ENCODE measurements around the gene ABCB11.
"Not testable (repeated sequence)": the region's sequence is repeated elsewhere in the genome, so short reads cannot be mapped to it uniquely, and the experiment has no call there.

ABCB11 gene

DNA sequence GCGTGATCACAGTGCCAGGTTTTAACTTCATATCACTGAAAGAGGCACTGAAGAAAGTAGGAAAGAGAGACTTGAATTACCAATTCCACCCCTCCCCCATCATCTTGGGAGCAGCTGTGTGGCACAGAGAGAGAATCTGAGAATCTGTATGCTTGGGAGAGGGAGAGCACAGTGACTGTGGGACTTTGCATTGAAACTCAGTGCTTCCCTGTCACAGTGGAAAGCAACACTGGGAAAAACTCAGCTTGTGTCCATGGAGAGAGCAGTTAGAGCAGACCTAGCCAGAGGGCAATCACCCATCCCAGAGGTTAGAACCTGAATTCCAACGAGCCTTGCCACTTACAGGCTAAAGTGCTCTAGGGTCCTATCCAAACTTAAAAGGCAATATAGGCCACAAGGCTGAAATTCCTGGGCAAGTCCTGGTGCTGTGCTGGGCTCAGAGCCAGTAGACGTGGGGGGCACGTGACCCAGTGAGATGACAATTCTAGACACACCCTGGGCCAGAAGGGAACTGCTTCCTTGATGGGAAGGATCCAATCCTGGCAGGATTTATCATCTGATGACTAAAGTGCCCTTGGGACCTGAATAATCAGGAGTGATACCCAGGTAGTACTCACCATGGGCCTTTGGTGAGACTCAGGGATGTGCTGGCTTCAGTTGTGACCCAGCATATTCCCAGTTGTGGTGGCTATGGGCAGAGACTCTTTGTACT lies 15.5 kb upstream of the ABCB11 start:
- in situ Hi-C loops (cut with MboI; ENCODE audit: low sequenced_read_pairs) = no loop called here

DNA sequence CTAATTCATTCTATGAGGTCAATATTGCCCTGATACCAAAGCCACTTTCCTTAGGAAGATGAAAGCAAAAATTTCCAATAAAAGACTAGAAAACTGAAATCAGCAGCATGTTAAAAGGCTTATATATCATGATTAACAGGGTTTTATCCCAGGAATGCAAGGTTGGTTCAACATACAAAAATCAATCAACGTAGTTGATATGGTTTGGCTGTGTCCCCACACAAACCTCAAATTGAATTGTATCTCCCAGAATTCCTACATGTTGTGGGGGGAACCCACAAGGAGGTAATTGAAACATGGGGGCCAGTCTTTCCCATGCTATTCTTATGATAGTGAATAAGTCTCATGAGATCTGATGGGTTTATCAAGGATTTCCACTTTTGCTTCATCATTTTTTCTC lies 11.7 kb upstream of the ABCB11 start:
- in situ Hi-C loops (cut with MboI; ENCODE audit: low sequenced_read_pairs) = no loop called here

DNA sequence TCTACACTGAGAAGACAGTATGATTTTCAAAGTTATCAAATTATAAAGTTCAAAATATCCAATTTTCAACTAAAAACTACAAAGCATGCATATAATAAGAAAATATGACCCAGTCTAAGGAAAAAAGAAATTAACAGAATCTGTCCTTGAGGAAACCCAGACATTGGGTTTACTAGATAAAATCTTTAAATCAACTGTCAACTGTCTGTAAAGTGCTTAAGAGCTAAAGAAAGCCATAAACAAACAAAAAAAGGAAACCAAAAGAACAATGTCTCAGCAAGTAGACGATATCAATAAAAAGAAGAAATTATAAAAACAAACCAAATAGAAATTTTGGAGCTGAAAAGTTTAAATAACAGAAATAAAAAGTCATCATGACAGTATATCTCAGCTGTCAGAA lies 10.5 kb upstream of the ABCB11 start:
- in situ Hi-C loops (cut with MboI; ENCODE audit: low sequenced_read_pairs) = no loop called here

DNA sequence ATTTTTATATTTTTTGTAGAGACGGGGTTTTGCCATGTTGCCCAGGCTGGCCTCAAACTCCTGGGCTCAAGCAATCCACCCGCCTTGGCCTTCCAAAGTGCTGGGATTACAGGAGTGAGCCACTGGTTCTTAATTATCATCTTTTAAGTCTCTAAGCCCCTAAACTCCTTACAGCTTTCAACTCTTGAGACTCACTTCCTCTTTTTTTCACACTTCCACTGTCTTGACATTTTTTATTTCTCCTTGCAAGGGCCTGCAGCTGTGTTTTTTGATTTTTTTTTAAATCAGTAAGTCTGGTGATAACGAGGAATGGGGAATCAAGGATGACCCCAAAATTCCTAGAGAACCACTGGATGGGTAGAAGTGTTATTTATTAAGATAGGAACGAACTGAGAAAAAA lies 8.6 kb upstream of the ABCB11 start:
- in situ Hi-C loops (cut with MboI; ENCODE audit: low sequenced_read_pairs) = no loop called here

DNA sequence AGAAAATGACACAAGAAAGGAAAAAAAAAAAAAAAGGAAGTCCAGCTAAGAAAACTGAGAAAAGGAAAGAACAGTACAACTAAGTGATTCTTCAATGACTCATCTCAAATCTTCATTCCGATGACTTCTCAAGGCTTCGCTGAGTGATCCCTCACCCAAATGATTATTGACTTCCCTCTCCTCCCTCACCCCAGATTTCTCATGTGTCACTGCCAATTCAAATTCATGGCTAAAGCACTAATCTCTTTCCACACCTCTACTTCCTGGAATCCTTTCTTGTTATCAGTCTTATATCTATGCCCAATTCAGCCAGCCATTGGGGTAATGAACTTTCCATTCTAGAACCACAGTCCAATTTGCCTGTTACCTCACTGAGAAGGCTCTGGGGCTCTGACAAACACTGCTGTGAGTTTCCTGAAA lies 7.2 kb upstream of the ABCB11 start:
- in situ Hi-C loops (cut with MboI; ENCODE audit: low sequenced_read_pairs) = no loop called here

DNA sequence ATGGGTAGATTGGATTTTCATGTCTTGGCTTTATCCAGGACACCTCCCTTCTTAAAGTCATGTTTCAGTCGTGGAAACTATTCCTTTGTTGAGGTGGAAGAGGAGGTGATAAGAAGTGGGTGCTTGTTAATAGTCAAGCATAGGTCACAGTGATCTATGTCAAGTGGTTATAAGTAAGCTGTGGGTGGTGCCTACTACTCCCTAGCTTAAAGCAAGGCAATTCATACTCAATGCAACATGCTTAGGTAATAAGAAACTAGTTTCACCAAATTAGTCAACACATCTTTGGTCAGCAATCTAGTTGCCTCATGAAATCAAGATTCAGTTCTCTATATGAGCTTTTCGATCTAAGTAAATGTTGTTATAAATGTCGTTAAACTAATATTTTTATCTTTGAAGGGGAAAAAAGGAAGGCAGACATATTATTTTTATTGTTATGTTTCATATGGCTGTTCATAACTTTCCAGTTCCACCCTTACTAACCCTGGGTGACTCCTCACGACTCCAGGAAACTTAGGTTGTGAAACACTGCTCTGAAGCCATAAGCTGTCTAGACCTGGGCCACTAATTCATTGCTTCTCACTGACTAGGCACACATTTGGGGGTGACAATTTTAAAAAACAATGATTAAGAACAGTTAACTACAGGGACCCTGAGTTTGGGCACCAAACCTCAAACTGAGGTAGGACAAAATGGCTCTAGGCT lies 5.8 kb upstream of the ABCB11 start:
- in situ Hi-C loops (cut with MboI; ENCODE audit: low sequenced_read_pairs) = no loop called here

DNA sequence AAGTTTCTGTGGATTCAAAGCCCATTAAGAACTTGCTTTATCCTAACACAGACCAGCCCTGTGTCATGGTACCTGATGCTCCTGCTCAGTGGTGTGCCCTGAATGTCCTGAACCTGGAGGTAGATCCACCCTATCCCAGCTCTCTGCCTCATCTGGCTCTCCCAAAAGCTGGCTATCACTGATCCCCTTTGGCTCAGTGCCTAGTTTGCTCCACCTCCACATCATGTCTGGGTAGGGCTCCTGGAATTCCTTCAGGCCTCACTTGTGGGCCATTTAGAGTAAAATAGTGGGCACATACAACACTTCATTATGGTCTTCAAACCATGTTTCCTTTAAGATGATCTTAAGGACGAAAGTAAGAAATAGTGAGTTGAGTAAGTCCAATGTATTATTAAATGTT lies 4.8 kb upstream of the ABCB11 start:
- in situ Hi-C loops (cut with MboI; ENCODE audit: low sequenced_read_pairs) = no loop called here

DNA sequence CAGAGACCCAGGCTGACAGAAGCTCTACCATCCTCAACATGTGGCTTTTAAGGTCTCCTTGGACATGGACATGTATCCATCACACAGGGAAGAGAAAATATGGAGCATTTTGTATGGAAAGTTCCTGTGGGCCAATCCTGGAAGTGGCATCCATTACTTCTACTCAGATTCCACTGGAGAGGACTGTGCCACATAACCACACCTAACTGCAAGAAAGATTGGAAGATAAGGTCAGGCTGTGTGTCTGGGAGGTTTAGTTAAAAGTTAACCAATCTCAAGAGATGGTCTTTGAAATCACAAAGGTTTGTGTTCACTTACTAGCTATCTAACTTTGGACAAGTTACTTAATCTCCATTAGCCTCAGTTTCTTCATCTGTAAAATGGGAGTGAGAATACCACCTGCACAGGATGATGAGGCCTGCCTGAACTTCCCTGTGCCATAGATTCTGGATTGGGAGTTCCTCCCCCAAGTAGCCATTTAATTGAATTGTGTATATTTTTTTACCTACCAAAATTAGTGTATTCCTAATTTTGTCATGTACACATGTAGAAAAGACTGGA lies 3.9 kb upstream of the ABCB11 start:
- in situ Hi-C loops (cut with MboI; ENCODE audit: low sequenced_read_pairs) = no loop called here

DNA sequence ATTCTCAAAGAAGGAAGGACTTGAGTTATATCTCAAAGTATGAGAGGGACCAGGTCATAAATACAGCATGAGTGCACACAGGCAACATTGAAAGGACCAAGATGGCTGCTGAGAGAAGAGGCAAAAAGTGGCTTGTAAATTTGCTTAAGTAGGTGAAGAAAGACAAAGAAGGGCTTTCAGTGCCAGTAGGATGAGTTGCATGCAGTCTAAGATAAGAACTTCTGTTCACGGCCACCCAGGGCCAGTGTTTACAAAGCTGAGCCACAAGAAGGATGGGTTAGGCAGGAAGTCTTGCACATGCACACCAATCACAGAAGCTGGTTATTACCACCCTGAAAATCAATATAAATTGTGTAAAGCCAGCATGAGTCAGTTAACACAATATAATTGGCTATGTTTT lies 3.1 kb upstream of the ABCB11 start:
- in situ Hi-C loops (cut with MboI; ENCODE audit: low sequenced_read_pairs) = no loop called here

DNA sequence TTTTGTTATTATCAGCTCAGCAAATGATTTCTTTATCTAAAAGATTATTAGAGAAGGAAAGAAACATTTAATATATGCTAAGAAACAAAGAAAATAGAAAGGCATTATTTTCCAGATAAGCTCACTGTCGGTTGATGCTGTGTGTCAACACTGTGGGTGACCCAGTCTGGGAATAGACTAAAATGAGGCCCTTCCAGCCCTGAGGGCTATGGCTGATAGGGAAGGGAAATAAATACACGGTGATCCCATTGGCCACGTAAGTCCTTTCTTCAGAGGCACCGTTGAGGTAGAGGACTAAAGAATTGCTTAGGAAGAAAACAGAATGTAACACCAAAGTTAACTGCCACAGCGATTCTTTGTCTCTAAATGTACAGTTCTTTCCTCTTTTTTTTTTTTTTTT lies 1.8 kb downstream of the ABCB11 start:
- in situ Hi-C loops (cut with MboI; ENCODE audit: low sequenced_read_pairs) = no loop called here

DNA sequence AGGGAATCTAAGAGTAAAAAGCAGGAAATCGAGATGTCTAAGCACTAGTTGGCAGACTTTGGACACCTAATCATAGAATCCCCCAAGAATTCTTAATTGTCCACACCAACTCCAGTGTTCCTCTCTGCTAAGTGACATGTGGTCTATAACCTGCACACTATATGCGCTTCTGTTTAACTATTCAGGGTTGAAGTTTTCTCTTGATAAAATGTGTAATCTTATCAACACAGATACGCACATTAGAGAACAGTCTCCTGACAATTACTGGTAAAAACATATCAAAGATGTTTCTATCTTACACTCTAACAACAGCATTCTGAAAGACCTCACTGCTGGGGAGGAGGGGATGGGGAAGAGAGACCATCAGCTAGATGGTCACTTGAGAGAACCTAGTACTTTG lies 3.9 kb downstream of the ABCB11 start:
- in situ Hi-C loops (cut with MboI; ENCODE audit: low sequenced_read_pairs) = no loop called here

DNA sequence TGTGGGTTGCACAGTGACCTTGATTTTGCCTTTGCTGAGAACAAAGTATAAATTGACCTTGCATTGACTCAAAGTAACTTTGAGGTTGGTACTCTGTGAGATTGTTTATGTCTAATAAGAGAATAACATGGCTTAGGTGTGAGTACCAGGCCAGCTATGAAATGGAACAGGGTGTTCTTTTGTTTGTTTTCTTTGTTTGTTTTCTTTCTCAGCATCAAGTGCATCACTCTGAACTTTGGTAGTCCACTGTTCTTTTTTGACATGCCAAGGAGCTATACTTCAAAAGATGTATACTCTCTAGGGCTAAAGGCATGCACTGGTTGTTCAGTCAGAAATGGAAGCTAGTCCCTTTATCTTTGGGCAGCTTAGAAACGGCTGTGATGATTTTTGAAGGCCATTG lies 5.1 kb downstream of the ABCB11 start:
- in situ Hi-C loops (cut with MboI; ENCODE audit: low sequenced_read_pairs) = no loop called here

DNA sequence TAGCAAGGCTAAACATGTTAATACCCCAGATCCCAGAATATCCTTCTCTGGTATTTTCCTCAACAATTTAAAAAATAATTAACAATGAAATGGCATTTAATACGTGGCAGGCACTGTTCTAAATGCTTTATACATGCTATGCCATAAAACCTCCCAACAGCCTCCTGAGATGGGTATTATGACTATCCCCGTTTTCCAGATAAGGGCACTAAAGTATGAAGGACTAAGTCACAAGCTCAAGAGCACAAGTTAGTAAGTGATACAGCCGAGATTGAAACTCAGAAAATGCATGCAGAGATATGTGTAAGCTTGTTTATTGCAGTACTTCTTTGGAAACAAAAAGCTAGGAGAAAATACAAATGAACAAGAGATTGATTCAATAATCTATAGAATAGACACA lies 8.0 kb downstream of the ABCB11 start:
- in situ Hi-C loops (cut with MboI; ENCODE audit: low sequenced_read_pairs) = no loop called here

DNA sequence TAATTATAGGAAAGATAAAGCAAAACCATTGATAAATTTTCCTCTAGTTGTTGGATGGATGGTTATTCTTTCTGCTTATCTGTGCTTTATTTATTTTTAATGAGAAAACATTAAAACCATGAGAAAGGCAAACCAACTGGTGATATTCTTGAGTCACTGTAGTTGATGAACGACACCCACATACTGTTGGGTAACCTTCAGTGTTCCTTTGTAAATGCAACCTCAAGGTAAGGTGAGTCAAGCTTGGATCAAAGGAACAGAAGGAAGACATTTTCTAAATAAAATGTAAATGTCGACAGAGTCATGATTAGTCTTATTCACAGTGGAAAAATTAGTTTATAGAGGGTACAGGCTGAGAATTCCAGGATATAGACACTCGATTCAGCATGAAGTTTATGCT lies 12.7 kb downstream of the ABCB11 start:
- in situ Hi-C loops (cut with MboI; ENCODE audit: low sequenced_read_pairs) = no loop called here

DNA sequence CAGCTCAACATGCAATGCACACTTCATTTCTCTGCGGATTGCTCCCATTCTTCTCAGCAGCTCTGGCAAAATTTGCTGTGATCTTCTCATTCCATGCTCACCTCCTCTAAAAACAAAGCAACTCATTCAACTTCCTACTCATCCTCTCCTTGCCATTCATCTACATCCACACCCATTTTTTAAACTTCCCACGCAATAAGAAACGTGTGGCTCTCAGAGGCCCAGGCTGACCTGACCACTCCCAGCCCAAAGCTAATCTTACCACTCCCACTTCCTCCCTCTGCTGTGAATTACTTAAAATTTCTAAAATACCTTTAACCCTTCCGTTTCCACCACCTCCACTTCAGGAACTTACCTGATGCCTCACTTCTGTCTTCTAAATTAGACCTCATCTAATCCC lies 15.2 kb downstream of the ABCB11 start:
- in situ Hi-C loops (cut with MboI; ENCODE audit: low sequenced_read_pairs) = no loop called here

DNA sequence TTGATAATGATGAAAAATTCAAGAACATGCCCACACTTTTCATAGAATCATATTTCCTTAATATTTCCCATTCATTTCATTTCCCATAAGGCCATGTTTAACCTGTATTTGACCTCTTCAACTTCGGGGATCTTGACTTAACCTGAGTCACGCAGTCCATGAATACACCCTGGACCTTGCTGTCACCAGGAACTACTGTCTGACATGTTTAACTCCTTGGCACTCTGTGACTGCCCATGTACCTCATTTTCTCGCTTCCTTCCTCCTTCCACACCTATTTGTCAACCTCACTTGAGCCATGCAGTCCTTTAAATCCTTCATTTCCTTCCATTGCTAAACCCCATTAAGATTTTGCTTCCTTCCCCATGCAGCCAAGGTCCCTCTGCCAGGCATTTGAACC lies 16.3 kb downstream of the ABCB11 start:
- in situ Hi-C loops (cut with MboI; ENCODE audit: low sequenced_read_pairs) = no loop called here

DNA sequence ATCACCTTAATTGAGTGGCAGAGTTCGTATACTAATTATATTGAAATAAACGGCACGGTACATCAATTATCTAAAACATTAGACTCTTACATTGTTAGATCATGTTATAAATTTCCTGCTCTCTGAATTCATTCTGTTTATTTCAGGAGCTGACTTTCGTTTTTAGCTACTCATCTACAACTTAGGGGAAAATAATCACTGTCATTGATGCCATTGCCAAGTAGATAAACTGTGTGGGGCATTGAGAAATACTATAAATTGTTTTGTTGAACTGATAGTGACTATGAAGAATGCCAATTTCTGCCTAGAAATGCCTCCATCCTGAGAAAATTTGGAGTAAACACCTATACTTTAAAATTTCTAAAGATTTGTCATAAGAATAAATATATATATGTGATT lies 17.5 kb downstream of the ABCB11 start:
- in situ Hi-C loops (cut with MboI; ENCODE audit: low sequenced_read_pairs) = no loop called here

DNA sequence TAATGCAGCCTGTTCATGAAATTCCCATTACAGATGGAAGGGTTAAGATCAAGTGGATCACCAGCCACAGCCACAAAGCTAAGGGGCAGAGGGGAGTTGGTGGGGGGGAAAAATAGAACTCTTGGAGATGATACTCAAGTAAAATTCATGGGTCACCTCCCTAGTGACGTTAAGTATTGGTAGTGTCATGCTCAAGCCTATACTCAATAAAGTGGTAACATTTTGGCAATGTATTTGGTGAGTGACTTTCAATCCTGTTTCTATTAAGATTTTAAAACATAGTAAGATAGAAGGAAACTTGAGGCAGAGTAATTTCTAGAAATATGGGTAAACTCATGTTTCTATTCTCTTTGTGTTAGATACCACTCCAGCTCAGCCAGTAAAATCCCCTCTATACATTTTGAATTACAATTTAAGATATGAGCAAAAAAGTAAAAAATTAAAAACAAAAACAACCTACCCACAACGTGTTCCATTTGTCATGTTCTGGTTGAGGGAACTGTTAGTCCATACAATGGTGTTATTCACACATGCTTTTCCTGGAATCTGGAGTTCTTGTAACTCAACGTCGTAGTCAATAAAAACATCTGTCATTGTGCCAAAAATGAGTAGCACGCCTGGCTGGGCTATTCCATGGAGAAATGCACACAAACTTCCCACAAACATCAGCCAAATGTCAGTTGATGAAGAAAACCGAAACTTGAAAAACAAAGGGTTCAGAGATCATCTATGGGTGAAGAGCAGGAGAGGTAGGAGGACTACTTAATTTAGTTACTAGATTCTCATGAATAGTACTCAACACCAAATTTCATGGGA lies 18.1 kb downstream of the ABCB11 start:
- in situ Hi-C loops (cut with MboI; ENCODE audit: low sequenced_read_pairs) = no loop called here

DNA sequence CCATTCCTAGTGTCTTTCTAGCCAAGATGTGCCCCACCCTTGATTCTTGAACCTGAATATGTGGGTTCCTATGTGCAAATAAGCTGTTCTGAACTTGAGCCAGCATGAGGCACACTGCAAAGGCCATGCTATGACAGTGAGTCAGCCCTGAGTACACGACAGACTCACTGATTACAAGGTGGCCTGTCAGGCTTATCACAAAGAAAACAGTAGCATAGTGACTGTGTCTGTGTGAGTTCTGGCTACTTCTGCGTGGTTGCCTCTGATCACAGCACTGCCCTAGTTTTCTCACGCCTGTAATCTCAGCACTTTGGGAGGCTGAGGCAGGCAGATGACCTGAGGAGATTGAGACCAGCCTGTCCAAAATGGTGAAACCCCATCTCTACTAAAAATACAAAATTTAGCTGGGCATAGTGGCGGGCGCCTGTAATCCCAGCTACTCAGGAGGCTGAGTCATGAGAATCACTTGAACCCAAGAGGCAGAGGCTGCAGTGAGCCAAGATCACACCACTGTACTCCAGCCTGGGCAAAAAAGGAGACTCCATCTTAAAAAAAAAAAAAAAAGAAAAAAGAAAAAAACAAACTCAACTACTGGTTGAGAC lies 18.8 kb downstream of the ABCB11 start:
- in situ Hi-C loops (cut with MboI; ENCODE audit: low sequenced_read_pairs) = not testable (repeated sequence)

DNA sequence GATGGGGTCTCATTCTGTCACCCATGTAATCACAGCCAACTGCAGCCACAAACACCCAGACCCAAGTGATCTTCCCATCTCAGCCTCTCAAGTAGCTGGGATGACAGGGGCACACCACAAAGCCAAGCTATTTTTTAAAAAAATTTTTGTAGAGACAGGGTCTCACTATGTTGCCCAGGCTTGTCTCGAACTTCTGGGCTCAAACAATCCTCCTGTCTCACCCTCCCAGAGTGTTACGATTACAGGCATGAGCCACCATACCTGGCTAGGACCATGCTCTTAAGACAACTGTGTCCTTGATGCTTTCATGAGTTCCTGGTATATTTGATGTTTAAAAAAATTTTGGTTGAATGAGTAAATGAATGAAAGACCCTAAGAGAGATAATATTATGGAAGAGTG lies 19.4 kb downstream of the ABCB11 start:
- in situ Hi-C loops (cut with MboI; ENCODE audit: low sequenced_read_pairs) = no loop called here

Measured in HL-60/S4 treated with retinoic acid at 250 ng/mL for 4 days and 3 days (cell line).